Measurements from ENCODE around the gene LSM10. TPM values are rescaled to one million over a fixed set of nuclear protein-coding genes. Genes with fewer than 3 reads are reported as not detected.

Gene LSM10
- total RNA-seq, 1 donor from 2014 or later: 44.4 TPM

DNA sequence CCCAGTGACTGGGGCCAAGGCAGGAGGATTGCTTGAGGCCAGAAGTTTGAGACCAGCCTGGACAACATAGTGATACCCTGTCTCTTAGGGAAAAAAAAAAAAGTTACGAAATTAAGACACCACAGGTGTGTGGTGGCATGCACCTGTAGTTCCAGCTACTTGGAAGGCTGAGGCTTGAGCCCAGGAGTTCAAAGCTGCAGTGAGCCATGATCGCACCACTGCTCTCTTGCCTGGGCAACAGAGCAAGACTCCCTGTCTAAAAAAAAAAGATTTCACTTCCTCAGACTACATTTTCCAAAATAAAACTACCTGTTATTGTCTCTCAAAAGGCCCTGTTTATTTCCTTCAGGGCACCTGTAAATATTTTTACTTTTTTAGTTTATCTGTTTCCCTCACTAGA lies 7.3 kb downstream of the LSM10 start:
- no peak for DNase-seq
- Mint-ChIP-seq H3K9me3 (ENCODE audit: unreplicated experiment) (peaks cover 12% of the 10 kb centered on the region), H3K27me3 (ENCODE audit: unreplicated experiment) (peaks cover 18% of the 10 kb centered on the region), H3K4me1 (ENCODE audit: low read depth, unreplicated experiment) (peaks cover 16% of the 10 kb centered on the region), H3K27ac (ENCODE audit: unreplicated experiment) (no peak overlapping the region), H3K36me3 (ENCODE audit: unreplicated experiment) (no peaks in the 10 kb centered on the region), H3K4me3 (ENCODE audit: unreplicated experiment) (no peak overlapping the region)
- TF ChIP-seq, protein P1, sequence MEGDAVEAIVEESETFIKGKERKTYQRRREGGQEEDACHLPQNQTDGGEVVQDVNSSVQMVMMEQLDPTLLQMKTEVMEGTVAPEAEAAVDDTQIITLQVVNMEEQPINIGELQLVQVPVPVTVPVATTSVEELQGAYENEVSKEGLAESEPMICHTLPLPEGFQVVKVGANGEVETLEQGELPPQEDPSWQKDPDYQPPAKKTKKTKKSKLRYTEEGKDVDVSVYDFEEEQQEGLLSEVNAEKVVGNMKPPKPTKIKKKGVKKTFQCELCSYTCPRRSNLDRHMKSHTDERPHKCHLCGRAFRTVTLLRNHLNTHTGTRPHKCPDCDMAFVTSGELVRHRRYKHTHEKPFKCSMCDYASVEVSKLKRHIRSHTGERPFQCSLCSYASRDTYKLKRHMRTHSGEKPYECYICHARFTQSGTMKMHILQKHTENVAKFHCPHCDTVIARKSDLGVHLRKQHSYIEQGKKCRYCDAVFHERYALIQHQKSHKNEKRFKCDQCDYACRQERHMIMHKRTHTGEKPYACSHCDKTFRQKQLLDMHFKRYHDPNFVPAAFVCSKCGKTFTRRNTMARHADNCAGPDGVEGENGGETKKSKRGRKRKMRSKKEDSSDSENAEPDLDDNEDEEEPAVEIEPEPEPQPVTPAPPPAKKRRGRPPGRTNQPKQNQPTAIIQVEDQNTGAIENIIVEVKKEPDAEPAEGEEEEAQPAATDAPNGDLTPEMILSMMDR (IDR thresholded peaks at IDR 0.05; ENCODE audit: partially characterized antibody, unreplicated experiment): no peak

DNA sequence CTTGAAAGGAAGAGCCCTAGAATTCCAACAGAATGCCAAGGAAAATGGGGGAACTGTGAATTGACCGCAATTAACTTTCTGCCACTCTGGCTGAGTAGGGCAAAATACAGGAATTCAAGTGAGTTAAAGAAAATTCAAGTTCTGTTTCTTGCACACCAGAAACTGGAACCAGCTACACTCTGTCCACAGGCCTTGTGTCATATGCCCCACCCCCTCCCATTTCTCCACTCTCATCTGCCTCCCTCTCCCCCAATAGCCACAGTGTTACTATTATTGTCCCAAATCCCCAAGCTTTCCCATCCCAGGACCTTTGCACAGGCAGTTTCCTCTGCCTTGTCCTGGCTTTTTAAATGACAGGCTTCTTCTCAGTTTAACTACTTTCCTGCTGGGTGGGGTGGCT lies 7.7 kb downstream of the LSM10 start:
- Mint-ChIP-seq H3K27me3 (ENCODE audit: unreplicated experiment) (peaks cover 20% of the 10 kb centered on the region), H3K27ac (ENCODE audit: unreplicated experiment) (no peak overlapping the region), H3K4me3 (ENCODE audit: unreplicated experiment) (no peak overlapping the region), H3K36me3 (ENCODE audit: unreplicated experiment) (no peaks in the 10 kb centered on the region), H3K9me3 (ENCODE audit: unreplicated experiment) (peaks cover 14% of the 10 kb centered on the region), H3K4me1 (ENCODE audit: low read depth, unreplicated experiment) (peaks cover 16% of the 10 kb centered on the region)
- DNase-seq: no peak
- TF ChIP-seq, protein P1 (IDR thresholded peaks at IDR 0.05; ENCODE audit: partially characterized antibody, unreplicated experiment): no peak

DNA sequence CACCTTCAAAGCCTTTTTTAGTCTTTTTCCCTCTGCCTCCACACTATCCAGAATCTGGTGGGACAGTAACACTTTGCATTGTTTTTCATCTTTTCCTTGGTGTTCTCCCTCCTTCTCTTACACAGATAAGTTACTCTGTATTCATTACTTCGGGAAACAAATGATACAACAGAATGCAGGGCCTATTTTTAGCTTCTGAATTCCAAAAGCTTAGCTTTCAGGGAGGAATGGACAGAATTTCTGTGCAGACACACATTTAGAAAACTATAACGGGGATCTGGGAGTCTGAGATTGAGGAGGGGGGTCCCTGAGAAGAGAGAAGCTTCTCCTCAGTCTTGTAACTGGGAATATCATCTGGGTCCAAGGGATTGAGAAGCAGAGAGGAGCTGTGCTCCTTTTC lies 8.4 kb downstream of the LSM10 start:
- TF ChIP-seq, protein P1 (IDR thresholded peaks at IDR 0.05; ENCODE audit: partially characterized antibody, unreplicated experiment): no peak
- H3K27ac Mint-ChIP-seq (ENCODE audit: unreplicated experiment): peak overlapping the region; percentile 62
- peaks cover 23% of the 10 kb centered on the region for H3K27me3 Mint-ChIP-seq (ENCODE audit: unreplicated experiment)
- H3K36me3 Mint-ChIP-seq (ENCODE audit: unreplicated experiment): no peaks in the 10 kb centered on the region
- H3K4me1 Mint-ChIP-seq (ENCODE audit: low read depth, unreplicated experiment): peaks cover 23% of the 10 kb centered on the region
- no peak for DNase-seq
- H3K4me3 Mint-ChIP-seq (ENCODE audit: unreplicated experiment): no peak overlapping the region
- H3K9me3 Mint-ChIP-seq (ENCODE audit: unreplicated experiment): peaks cover 18% of the 10 kb centered on the region

DNA sequence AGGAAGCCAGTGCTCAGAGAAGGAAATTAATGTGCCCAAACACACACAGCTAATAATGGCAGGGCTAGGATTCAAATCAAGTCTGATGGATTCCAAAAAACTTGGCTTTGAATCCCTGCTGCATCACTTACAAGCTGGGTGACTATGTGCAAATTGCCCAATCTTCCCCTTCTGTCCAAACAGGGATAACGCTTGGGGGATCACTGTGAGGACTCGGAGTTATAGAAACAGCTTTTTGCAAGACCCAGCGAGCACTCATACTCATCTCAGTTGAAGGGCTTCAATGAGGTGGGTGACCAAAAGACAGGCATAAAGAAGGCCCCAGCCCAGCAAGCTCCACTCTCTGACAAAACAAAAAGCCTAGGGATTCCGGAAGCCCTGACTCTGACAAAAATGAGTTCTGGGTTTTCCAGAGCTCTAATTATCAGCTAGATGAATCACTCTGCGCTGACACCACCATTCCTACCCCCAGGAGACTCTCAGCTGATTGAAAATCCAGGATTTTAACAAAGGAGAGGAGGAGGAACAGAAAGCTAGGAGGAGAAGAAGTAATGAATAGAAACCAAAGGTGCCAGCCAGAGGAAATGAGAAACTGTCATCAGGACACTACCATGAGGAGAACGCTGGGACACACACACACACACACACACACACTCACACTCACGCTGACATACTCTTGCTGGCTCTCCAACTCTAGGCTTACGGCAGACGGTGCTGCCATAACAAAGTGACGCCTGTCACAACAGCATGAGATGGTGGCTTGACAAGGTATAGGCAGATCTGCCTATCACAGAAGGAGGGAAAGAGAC lies 10.4 kb downstream of the LSM10 start:
- H3K9me3 Mint-ChIP-seq (ENCODE audit: unreplicated experiment): peaks cover 20% of the 10 kb centered on the region
- DNase-seq: peak; percentile 43
- H3K36me3 Mint-ChIP-seq (ENCODE audit: unreplicated experiment): no peaks in the 10 kb centered on the region
- peaks cover 23% of the 10 kb centered on the region for H3K27me3 Mint-ChIP-seq (ENCODE audit: unreplicated experiment)
- peak overlapping the region; percentile 93 for H3K4me3 Mint-ChIP-seq (ENCODE audit: unreplicated experiment)
- TF ChIP-seq, protein P1 (IDR thresholded peaks at IDR 0.05; ENCODE audit: partially characterized antibody, unreplicated experiment): no peak
- peaks cover 33% of the 10 kb centered on the region for H3K4me1 Mint-ChIP-seq (ENCODE audit: low read depth, unreplicated experiment)
- peak overlapping the region; percentile 99 for H3K27ac Mint-ChIP-seq (ENCODE audit: unreplicated experiment)
